GM18870 (cell line): ENCODE measurements around the gene CBX3.
"Not testable (repeated sequence)": the region's sequence is repeated elsewhere in the genome, so short reads cannot be mapped to it uniquely, and the experiment has no call there.

Experiments used
- ATAC-seq: cut with Tn5 transposase; IDR thresholded peaks from one replicate; pipeline ENCODE4 v1.9.1; 2021; ENCODE audit warnings: moderate library complexity; ENCODE audit not compliant: unreplicated experiment

CBX3 gene

GRCh38 chr7:26187380-26188205 lies 14.0 kb upstream of the CBX3 start:
- no peak for ATAC-seq

- ATAC-seq, result no peak
Observed at GRCh38 chr7:26188206-26188956, 13.2 kb upstream of the CBX3 start.

- ATAC-seq, result no peak
Observed at GRCh38 chr7:26188957-26189541, 12.5 kb upstream of the CBX3 start.

GRCh38 chr7:26189697-26190096 lies 11.8 kb upstream of the CBX3 start:
- ATAC-seq, result no peak

GRCh38 chr7:26190417-26190869 lies 11.1 kb upstream of the CBX3 start:
- ATAC-seq, result no peak

- no peak for ATAC-seq
Observed at GRCh38 chr7:26191233-26191973, 10.1 kb upstream of the CBX3 start.

- no peak for ATAC-seq
Observed at GRCh38 chr7:26191974-26192479, 9.5 kb upstream of the CBX3 start.

- no peak for ATAC-seq
Observed at GRCh38 chr7:26192485-26193087, 9.0 kb upstream of the CBX3 start.

- no peak for ATAC-seq
Observed at GRCh38 chr7:26193432-26194207, 7.9 kb upstream of the CBX3 start.

GRCh38 chr7:26194764-26195163 lies 6.8 kb upstream of the CBX3 start:
- ATAC-seq, result not testable (repeated sequence)

GRCh38 chr7:26195182-26195581 lies 6.4 kb upstream of the CBX3 start:
- ATAC-seq, result no peak

GRCh38 chr7:26195867-26196657 lies 5.5 kb upstream of the CBX3 start:
- ATAC-seq, result no peak

- ATAC-seq, result no peak
Observed at GRCh38 chr7:26197153-26198115, 4.1 kb upstream of the CBX3 start.

GRCh38 chr7:26198133-26198780 lies 3.3 kb upstream of the CBX3 start:
- no peak for ATAC-seq

- no peak for ATAC-seq
Observed at GRCh38 chr7:26198781-26199169, 2.8 kb upstream of the CBX3 start.

- no peak for ATAC-seq
Observed at GRCh38 chr7:26199301-26200037, 2.1 kb upstream of the CBX3 start.

GRCh38 chr7:26200038-26200443 lies 1.5 kb upstream of the CBX3 start:
- peak; percentile 5 for ATAC-seq
